Measurements from ENCODE around the gene PYGB.

The PYGB gene

DNA sequence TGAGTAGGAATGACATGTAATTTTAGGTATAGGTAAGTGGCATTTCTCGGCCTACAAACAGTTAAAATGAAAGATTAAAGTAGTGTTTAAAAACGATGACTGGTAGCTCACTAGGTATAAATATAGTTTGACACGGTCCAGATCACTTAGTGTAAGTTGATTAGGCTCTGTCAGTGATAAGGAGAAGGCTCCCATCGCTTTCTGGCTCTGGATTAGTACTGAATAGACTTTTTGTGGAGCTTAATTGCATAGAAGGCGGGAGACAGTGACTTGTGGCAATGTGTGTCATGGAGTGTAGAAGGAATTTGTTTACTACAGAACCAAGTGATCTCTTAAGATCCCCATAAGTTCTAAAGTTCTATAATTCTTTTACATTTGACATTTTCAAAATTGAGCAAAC, 6.7 kb downstream of the PYGB start:
- DNase-seq (ENCODE audit: low spot score) = no peak
- TF ChIP-seq, protein P1, sequence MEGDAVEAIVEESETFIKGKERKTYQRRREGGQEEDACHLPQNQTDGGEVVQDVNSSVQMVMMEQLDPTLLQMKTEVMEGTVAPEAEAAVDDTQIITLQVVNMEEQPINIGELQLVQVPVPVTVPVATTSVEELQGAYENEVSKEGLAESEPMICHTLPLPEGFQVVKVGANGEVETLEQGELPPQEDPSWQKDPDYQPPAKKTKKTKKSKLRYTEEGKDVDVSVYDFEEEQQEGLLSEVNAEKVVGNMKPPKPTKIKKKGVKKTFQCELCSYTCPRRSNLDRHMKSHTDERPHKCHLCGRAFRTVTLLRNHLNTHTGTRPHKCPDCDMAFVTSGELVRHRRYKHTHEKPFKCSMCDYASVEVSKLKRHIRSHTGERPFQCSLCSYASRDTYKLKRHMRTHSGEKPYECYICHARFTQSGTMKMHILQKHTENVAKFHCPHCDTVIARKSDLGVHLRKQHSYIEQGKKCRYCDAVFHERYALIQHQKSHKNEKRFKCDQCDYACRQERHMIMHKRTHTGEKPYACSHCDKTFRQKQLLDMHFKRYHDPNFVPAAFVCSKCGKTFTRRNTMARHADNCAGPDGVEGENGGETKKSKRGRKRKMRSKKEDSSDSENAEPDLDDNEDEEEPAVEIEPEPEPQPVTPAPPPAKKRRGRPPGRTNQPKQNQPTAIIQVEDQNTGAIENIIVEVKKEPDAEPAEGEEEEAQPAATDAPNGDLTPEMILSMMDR (IDR thresholded peaks at IDR 0.05; ENCODE audit: extremely low read depth, missing control alignments) = no peak

DNA sequence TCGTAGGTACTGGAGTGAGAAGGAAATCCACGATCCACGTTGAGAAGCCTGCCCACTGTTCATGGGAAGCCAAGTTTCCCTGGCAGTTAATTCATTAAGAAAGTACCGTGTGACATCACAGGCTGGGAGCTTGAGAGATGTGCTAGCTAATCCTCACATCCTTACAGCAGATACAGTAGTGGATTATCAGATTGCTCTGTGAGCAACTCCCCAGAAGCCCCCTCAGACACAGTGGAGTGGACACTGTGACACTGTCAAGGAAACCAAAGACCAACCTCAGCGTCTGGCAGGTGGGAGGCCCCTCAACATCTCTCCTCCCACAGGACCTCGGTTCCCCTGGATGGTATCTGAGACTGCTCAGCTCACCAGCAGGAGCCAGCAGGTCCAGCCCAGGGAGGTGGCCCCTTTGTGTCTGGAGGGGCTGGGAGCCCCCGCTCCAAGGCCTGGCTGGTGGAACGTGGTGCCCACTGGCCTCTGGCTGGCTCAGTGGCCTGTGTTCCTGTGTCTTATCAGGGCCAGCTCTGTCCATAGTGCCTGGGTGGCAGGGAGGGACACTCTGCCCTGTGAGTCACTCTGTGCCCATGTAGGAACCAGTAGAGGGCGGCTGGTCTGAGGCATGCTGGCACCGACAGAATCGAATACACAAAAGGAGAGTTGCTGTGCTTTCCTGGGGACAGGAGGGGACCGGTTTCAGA, 7.2 kb downstream of the PYGB start:
- DNase-seq (ENCODE audit: low spot score) = no peak
- TF ChIP-seq, protein P1 (IDR thresholded peaks at IDR 0.05; ENCODE audit: extremely low read depth, missing control alignments) = no peak

DNA sequence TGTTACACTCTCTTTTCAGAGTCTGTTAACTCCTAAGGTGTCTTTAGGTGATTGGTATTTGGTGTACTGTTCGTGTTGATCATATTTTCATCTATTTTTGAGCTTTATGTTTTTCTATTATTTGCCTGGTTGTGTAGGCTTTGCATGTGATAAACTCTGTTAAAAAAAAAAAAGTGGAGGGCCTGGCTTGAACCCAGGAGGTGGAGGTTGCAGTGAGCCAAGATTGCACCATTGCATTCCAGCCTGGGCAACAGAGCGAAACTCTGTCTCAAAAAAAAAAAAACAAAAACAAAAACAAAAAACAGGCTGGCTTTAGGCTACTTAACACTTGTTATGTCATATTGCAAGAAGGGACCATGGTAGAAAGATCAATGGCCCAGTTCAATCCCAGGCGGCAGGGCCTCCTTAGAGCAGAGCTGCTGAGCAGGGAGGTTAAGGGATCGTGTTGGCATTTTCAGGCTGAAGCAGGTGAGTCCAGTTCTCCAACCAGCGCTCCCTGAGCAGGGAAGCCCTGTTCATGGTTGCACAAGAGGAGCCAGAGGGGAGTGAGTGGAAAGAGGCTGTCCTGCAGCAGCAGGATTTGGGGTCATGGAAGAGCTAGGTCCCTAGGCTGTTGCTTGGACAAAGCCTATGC, 8.5 kb downstream of the PYGB start:
- TF ChIP-seq, protein P1 (IDR thresholded peaks at IDR 0.05; ENCODE audit: extremely low read depth, missing control alignments) = no peak
- no peak for DNase-seq (ENCODE audit: low spot score)

DNA sequence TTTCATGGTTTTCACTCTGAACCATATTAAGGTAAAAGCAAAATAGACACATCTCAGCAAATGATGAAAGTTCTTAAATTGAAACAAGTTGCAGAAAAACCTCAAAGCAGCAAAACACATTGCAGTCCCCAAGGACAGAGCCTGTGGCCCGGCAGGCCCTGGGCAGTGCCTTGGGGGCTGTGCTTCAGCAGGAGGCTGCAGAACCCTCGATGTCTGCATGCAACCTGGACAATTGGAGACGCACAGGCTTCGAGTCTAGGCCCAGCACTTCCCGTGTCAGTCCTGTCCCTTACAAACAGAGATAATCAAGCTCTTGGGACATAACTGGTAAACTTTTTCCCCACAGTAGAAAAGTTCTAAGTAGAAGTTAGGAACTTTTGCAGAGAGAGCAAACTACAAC, 9.2 kb downstream of the PYGB start:
- no peak for DNase-seq (ENCODE audit: low spot score)
- TF ChIP-seq, protein P1 (IDR thresholded peaks at IDR 0.05; ENCODE audit: extremely low read depth, missing control alignments) = no peak

DNA sequence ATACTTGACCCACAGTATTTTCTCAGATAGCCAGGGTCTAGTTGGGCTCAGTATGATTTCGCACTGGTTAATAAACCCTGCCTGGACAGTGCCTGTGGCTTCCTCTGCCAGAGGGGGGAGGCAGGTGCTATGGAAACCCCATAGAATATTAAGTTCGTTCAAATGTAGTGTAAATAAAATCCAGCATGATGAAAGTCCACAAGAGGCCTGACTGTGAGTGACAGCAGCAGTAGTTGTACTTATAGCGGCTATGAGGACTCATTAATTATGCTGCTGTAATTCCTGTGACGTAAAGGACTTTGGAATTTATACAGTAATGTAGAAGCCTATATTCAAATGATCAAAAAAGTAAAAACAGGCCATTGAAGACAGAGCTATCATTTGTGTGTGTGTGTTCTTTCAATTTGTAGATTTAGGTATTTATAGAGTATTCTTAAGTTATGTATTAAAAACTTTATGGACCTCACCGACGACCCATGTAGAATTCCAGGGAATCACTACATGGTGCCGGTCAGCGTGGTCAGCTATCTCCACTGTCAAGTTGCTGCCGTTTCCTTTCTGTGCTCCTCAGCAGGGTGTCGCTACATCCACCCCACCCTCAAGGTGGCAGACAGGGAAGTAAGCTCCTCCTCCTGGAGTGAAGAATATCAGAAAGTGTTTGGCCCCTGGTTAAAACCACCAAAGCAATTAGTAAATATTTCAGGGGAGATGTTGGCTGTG, 10.0 kb downstream of the PYGB start:
- DNase-seq (ENCODE audit: low spot score) = no peak
- TF ChIP-seq, protein P1 (IDR thresholded peaks at IDR 0.05; ENCODE audit: extremely low read depth, missing control alignments) = no peak

DNA sequence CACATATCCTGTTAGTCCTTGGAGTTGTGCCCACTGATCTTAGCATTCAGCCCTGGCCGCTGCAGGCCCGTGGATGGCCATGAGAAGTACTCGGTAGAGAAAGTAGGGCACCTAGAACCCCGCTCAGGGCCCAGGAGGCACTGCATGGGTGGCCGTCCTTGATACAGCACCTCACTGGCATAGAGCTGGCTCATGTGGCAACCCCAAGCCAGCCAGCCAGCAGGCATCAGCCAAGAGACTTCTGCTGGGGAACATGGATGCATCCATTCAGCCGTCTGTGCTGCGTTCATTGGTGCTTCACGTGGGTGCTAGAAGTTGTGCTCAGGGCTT, 10.6 kb downstream of the PYGB start:
- no peak for DNase-seq (ENCODE audit: low spot score)
- TF ChIP-seq, protein P1 (IDR thresholded peaks at IDR 0.05; ENCODE audit: extremely low read depth, missing control alignments) = no peak

DNA sequence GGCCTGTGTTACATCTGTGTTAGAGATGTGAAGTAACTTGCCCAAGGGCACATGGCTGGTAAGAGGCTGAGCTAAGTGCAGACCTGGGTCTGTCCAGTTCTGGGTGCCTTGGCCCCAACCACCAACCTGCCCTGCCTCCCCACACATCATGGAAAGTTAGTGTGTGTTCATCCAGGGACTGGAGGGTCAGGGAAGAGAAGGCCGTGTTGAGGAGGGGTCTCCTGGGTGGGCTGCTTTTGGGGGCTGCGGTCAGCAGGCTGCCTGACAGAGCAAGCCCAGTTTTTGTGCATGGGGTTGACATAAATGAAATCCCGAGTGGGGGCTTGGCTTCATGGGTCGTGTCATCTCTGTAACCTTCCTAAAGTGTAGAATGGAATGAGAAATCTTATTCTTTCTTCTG, 10.9 kb downstream of the PYGB start:
- TF ChIP-seq, protein P1 (IDR thresholded peaks at IDR 0.05; ENCODE audit: extremely low read depth, missing control alignments) = no peak
- no peak for DNase-seq (ENCODE audit: low spot score)
